HCT116 (cell line): ENCODE results near the gene MSRB3. TPM values are rescaled to one million over a fixed set of nuclear protein-coding genes. Genes with fewer than 3 reads are reported as not detected.
A peak's percentile ranks its signal among the peaks of the same experiment; 100 is the strongest.

Experiments
- ATAC-seq: fragments of 200-7000 bp; cut with Tn5 transposase; 2 replicates; pipeline ENCODE4 v1.9.1; 2020; ENCODE audit warnings: mild to moderate bottlenecking, moderate library complexity
- BruUV-seq: library from RNA; stranded (reverse); fragments of 400-500 nt; replicated peaks from 2 replicates; lab custom pipeline; 2021; lab: Mats Ljungman, UMichigan
- CTCF ChIA-PET: fragments of 300-600 bp; sonication (Branson Sonifier 250); formaldehyde crosslinking; loops from one replicate; lab custom pipeline; 2021; ENCODE audit warnings: antibody characterized with exemption; lab: Charles Lee
- POLR2A ChIA-PET: fragments of 300-600, 350-600 bp; sonication (Branson Sonifier 250); formaldehyde crosslinking; loops from one replicate; lab custom pipeline; 2021; ENCODE audit warnings: antibody characterized with exemption; lab: Charles Lee
- RAD21 ChIA-PET, 2 experiments: fragments of 300-600 bp; sonication (Branson Sonifier 250); formaldehyde crosslinking; loops; one replicate each; lab custom pipeline; 2023; ENCODE audit warnings: low total read pairs in 2 of 2; ENCODE audit not compliant: uncharacterized antibody in 2 of 2, unreplicated experiment in 2 of 2, low non-redundant PET in 1 of 2; lab: Charles Lee
- DNase-seq: peaks from one replicate; pipeline ENCODE4 v3.0.0-alpha.2; 2010; ENCODE audit warnings: low read depth, low spot score
- H2AFZ ChIP-seq: fragments of 200-600 bp; shearing (Covaris generic), sonication (generic); 2 replicates; pipeline ENCODE4 v1.6.1; 2017; ENCODE audit warnings: low read depth, mixed run types, mixed read lengths, antibody characterized with exemption, low read length; ENCODE audit not compliant: poor library complexity, severe bottlenecking
- H3K27ac ChIP-seq: 2 replicates; pipeline ENCODE4 v1.5.1; 2012; ENCODE audit warnings: low read depth, low read length
- H3K27me3 ChIP-seq: fragments of 200-600 bp; sonication (generic); 2 replicates; pipeline ENCODE4 v1.6.1; 2016; ENCODE audit warnings: mixed run types, low read length, mixed read lengths; ENCODE audit not compliant: insufficient read depth
- H3K36me3 ChIP-seq, 2 experiments: fragments of 200-500 bp in 1 of 2; fragments of 200-600 bp in 1 of 2; sonication (Bioruptor generic) in 1 of 2; sonication (generic) in 1 of 2; 2 replicates each; pipeline versions ENCODE4 v1.5.1 to v1.6.1; 2014 to 2016; ENCODE audit warnings: low read length in 2 of 2, inconsistent platforms in 1 of 2, mixed read lengths in 1 of 2, mixed run types in 1 of 2; ENCODE audit not compliant: insufficient read depth in 2 of 2, control insufficient read depth in 1 of 2
- H3K4me1 ChIP-seq, 2 experiments: fragments of 200-600 bp in 1 of 2; sonication (generic) in 1 of 2; 2 replicates each; pipeline versions ENCODE4 v1.5.1 to v1.6.1; 2012 to 2017; ENCODE audit warnings: low read length in 2 of 2, inconsistent platforms in 1 of 2, mild to moderate bottlenecking in 1 of 2, mixed read lengths in 1 of 2, mixed run types in 1 of 2, moderate library complexity in 1 of 2; ENCODE audit not compliant: insufficient read depth in 2 of 2, control insufficient read depth in 1 of 2
- H3K4me2 ChIP-seq: fragments of 200-600 bp; sonication (generic); 2 replicates; pipeline ENCODE4 v1.6.1; 2017; ENCODE audit warnings: mixed run types, low read length, mixed read lengths
- H3K4me3 ChIP-seq, 2 experiments: fragments of 200-600 bp in 1 of 2; sonication (generic) in 1 of 2; replicated peaks in 1 of 2; 2 replicates each; pipeline ENCODE4 v1.5.1; 2011 to 2016; ENCODE audit warnings: low read length in 2 of 2, control low read depth in 1 of 2, low read depth in 1 of 2, mild to moderate bottlenecking in 1 of 2, mixed read lengths in 1 of 2, mixed run types in 1 of 2
- H3K79me2 ChIP-seq: fragments of 200-600 bp; sonication (generic); 2 replicates; pipeline ENCODE4 v1.6.1; 2017; ENCODE audit warnings: mild to moderate bottlenecking, mixed run types, low read length, moderate library complexity, mixed read lengths; ENCODE audit not compliant: insufficient read depth
- H3K9ac ChIP-seq: fragments of 200-600 bp; sonication (generic); 2 replicates; pipeline ENCODE4 v1.6.1; 2016; ENCODE audit warnings: low read length, mixed read lengths
- H3K9me2 ChIP-seq: fragments of 200-600 bp; sonication (generic), shearing (Covaris generic); 2 replicates; pipeline ENCODE4 v1.6.1; 2017; ENCODE audit warnings: mixed run types, mild to moderate bottlenecking, moderate library complexity; ENCODE audit not compliant: insufficient read depth
- H3K9me3 ChIP-seq, 2 experiments: fragments of 200-500 bp in 1 of 2; fragments of 200-600 bp in 1 of 2; sonication (Bioruptor generic) in 1 of 2; sonication (generic) in 1 of 2; 2 replicates each; pipeline ENCODE4 v1.6.1; 2014 to 2017; ENCODE audit warnings: low read length in 2 of 2, mixed read lengths in 2 of 2, inconsistent platforms in 1 of 2, low read depth in 1 of 2, mild to moderate bottlenecking in 1 of 2, mixed run types in 1 of 2, moderate library complexity in 1 of 2; ENCODE audit not compliant: control insufficient read depth in 1 of 2, insufficient read depth in 1 of 2
- H4K20me1 ChIP-seq: fragments of 200-600 bp; sonication (generic), shearing (Covaris generic); 2 replicates; pipeline ENCODE4 v1.6.1; 2017; ENCODE audit warnings: mixed run types, mild to moderate bottlenecking, moderate library complexity; ENCODE audit not compliant: insufficient read depth
- ATF3 ChIP-seq: IDR thresholded peaks from 2 replicates; pipeline ENCODE4 v1.6.1; 2012
- CTCF ChIP-seq, 3 experiments: fragments of 200-600 bp in 1 of 3; sonication (generic) in 1 of 3; IDR thresholded peaks in 2 of 3; conservative IDR thresholded peaks in 1 of 3; 2 replicates each; pipeline ENCODE4 v1.5.1; 2012 to 2017; ENCODE audit warnings: low read depth in 2 of 3, low read length in 2 of 3, antibody characterized with exemption in 1 of 3, borderline replicate concordance in 1 of 3, control low read depth in 1 of 3, mild to moderate bottlenecking in 1 of 3, mixed read lengths in 1 of 3, mixed run types in 1 of 3, moderate library complexity in 1 of 3; ENCODE audit not compliant: insufficient read depth in 1 of 3
- EGR1 ChIP-seq: IDR thresholded peaks from 2 replicates; pipeline ENCODE4 v1.6.1; 2012; ENCODE audit warnings: low read depth
- EZH2phosphoT487 ChIP-seq: fragments of 200-600 bp; IDR thresholded peaks from 2 replicates; pipeline ENCODE4 v1.6.1; 2018; ENCODE audit warnings: antibody characterized with exemption, borderline replicate concordance
- FOSL1 ChIP-seq: IDR thresholded peaks from 2 replicates; pipeline ENCODE4 v1.6.1; 2012; ENCODE audit warnings: low read depth
- JUND ChIP-seq: IDR thresholded peaks from 2 replicates; pipeline ENCODE4 v1.6.1; 2012
- MAX ChIP-seq: IDR thresholded peaks from 2 replicates; pipeline ENCODE4 v1.6.1; 2012
- REST ChIP-seq: IDR thresholded peaks from 2 replicates; pipeline ENCODE4 v1.6.1; 2012; ENCODE audit warnings: low read depth
- SIN3A ChIP-seq: IDR thresholded peaks from 2 replicates; pipeline ENCODE4 v1.6.1; 2012; ENCODE audit warnings: low read depth
- SRF ChIP-seq: IDR thresholded peaks from 2 replicates; pipeline ENCODE4 v1.6.1; 2012; ENCODE audit warnings: low read depth
- TCF7L2 ChIP-seq: IDR thresholded peaks from 2 replicates; pipeline ENCODE4 v1.7.0; 2011; ENCODE audit warnings: borderline replicate concordance, inconsistent platforms; ENCODE audit not compliant: insufficient read depth, insufficient read length; ENCODE audit errors: extremely low read depth
- YY1 ChIP-seq: IDR thresholded peaks from 2 replicates; pipeline ENCODE4 v1.6.1; 2011; ENCODE audit warnings: low read length, low read depth, moderate library complexity, mild to moderate bottlenecking; ENCODE audit not compliant: insufficient replicate concordance; ENCODE audit errors: extremely low read depth
- ZFX ChIP-seq: fragments of 450-650 bp; IDR thresholded peaks from 2 replicates; pipeline ENCODE4 v1.6.1; 2017
- ZNF274 ChIP-seq: fragments of 200-500 bp; sonication (Bioruptor generic); IDR thresholded peaks from 2 replicates; pipeline ENCODE4 v1.6.1; 2014; ENCODE audit warnings: mild to moderate bottlenecking, low read depth, low read length, inconsistent platforms
- intact Hi-C: fragments of 100-400 bp; cut with micrococcal nuclease; formaldehyde crosslinking; loops from 2 replicates; pipeline ENCODE4 v1.10.0; 2022
- total RNA-seq: library from RNA; stranded (reverse); gene quantifications from one replicate; pipeline ENCODE4 v1.2.1, GENCODE V29; 2021; ENCODE audit not compliant: unreplicated experiment

The MSRB3 gene
- total RNA-seq, 1 experiment from 2014 or later: 8.2 TPM

- no peak for TF ChIP-seq EZH2phosphoT487
- TF ChIP-seq TCF7L2: no peak
- no peak for TF ChIP-seq FOSL1
- no peak for TF ChIP-seq CTCF (IDR thresholded peaks at IDR 0.05 in 2 of 3, conservative IDR thresholded peaks at IDR 0.05 in 1 of 3; ENCODE audit: borderline replicate concordance in 1 of 3, insufficient read depth in 1 of 3, low read depth in 2 of 3, low read length in 2 of 3)
- TF ChIP-seq ZFX: no peak
Observed at GRCh38 chr12:65372574-65372973, 94.1 kb downstream of the MSRB3 start (continued).

GRCh38 chr12:65384240-65384639, 105.8 kb downstream of the MSRB3 start:
- intact Hi-C loops: no loop called here
- CTCF ChIA-PET: no interaction called here
- BruUV-seq: no TSS peak
- TF ChIP-seq ATF3 (no peak), ZNF274 (no peak), EGR1 (no peak), REST (no peak), TCF7L2 (no peak), MAX (no peak), CTCF (IDR thresholded peaks at IDR 0.05 in 2 of 3, conservative IDR thresholded peaks at IDR 0.05 in 1 of 3; ENCODE audit: borderline replicate concordance in 1 of 3, insufficient read depth in 1 of 3, low read depth in 2 of 3, low read length in 2 of 3) (no peak), SRF (no peak), JUND (no peak), YY1 (no peak), SIN3A (no peak)

More at GRCh38 chr12:65384240-65384639, 105.8 kb downstream of the MSRB3 start:
- H3K79me2 ChIP-seq: no peaks in the 10 kb centered on the region
- no peak overlapping the region for H3K4me3 ChIP-seq
- ChIA-PET RAD21 (no interaction called here), POLR2A (no interaction called here)
- no peaks in the 10 kb centered on the region for H3K4me1 ChIP-seq
- ATAC-seq (no peak), DNase-seq (no peak)
- H3K4me2 ChIP-seq: no peak overlapping the region
- no peaks in the 10 kb centered on the region for H3K27me3 ChIP-seq
- no peaks in the 10 kb centered on the region for H3K9me3 ChIP-seq
- no peaks in the 10 kb centered on the region for H3K36me3 ChIP-seq
- no peak overlapping the region for H3K9ac ChIP-seq
- H4K20me1 ChIP-seq: no peaks in the 10 kb centered on the region
- H3K9me2 ChIP-seq: no peaks in the 10 kb centered on the region; the same call in 1 of the 2 replicates
- no peak overlapping the region for H3K27ac ChIP-seq
- H2AFZ ChIP-seq: peak overlapping the region; percentile 73
